ENCODE data around the gene XCL2.
"Not testable (repeated sequence)": the region's sequence is repeated elsewhere in the genome, so short reads cannot be mapped to it uniquely, and the experiment has no call there.

Gene XCL2

GRCh38 chr1:168545678-168546552, 2.1 kb upstream of the XCL2 start:
- H3K36me3 ChIP-seq (ENCODE audit: control insufficient read depth in 2 of 2, insufficient read depth in 2 of 2, low read length in 2 of 2); H3K27me3 ChIP-seq (ENCODE audit: control insufficient read depth in 2 of 2, insufficient read depth in 2 of 2, low read length in 2 of 2); H3K9ac ChIP-seq (ENCODE audit: low read depth in 1 of 2, low read length in 2 of 2); H3K4me3 ChIP-seq (ENCODE audit: low read length in 2 of 2); H3K4me1 ChIP-seq (ENCODE audit: control insufficient read depth in 2 of 2, insufficient read depth in 2 of 2, low read length in 2 of 2); H3K27ac ChIP-seq (ENCODE audit: low read depth in 2 of 2, low read length in 2 of 2); H3K9me3 ChIP-seq (ENCODE audit: control insufficient read depth in 2 of 2, low read length in 2 of 2): not testable (repeated sequence)

- not testable (repeated sequence) for H3K4me1 ChIP-seq (ENCODE audit: control insufficient read depth in 2 of 2, insufficient read depth in 2 of 2, low read length in 2 of 2); H3K9ac ChIP-seq (ENCODE audit: low read depth in 1 of 2, low read length in 2 of 2); H3K9me3 ChIP-seq (ENCODE audit: control insufficient read depth in 2 of 2, low read length in 2 of 2); H3K4me3 ChIP-seq (ENCODE audit: low read length in 2 of 2); H3K36me3 ChIP-seq (ENCODE audit: control insufficient read depth in 2 of 2, insufficient read depth in 2 of 2, low read length in 2 of 2); H3K27ac ChIP-seq (ENCODE audit: low read depth in 2 of 2, low read length in 2 of 2); H3K27me3 ChIP-seq (ENCODE audit: control insufficient read depth in 2 of 2, insufficient read depth in 2 of 2, low read length in 2 of 2)
These were observed 819 bp downstream of the XCL2 start for GRCh38 chr1:168542978-168543377.

- not testable (repeated sequence) for H3K9me3 ChIP-seq (ENCODE audit: control insufficient read depth in 2 of 2, low read length in 2 of 2); H3K9ac ChIP-seq (ENCODE audit: low read depth in 1 of 2, low read length in 2 of 2); H3K4me3 ChIP-seq (ENCODE audit: low read length in 2 of 2); H3K27me3 ChIP-seq (ENCODE audit: control insufficient read depth in 2 of 2, insufficient read depth in 2 of 2, low read length in 2 of 2); H3K4me1 ChIP-seq (ENCODE audit: control insufficient read depth in 2 of 2, insufficient read depth in 2 of 2, low read length in 2 of 2); H3K27ac ChIP-seq (ENCODE audit: low read depth in 2 of 2, low read length in 2 of 2); H3K36me3 ChIP-seq (ENCODE audit: control insufficient read depth in 2 of 2, insufficient read depth in 2 of 2, low read length in 2 of 2)
These were observed 3.0 kb downstream of the XCL2 start for GRCh38 chr1:168540798-168541197.

- Histone ChIP-seq H3K27me3 (ENCODE audit: control insufficient read depth in 2 of 2, insufficient read depth in 2 of 2, low read length in 2 of 2) (no peaks in the 10 kb centered on the region), H3K9me3 (ENCODE audit: control insufficient read depth in 2 of 2, low read length in 2 of 2) (no peaks in the 10 kb centered on the region), H3K9ac (ENCODE audit: low read depth in 1 of 2, low read length in 2 of 2) (no peak overlapping the region), H3K4me3 (ENCODE audit: low read length in 2 of 2) (no peak overlapping the region), H3K36me3 (ENCODE audit: control insufficient read depth in 2 of 2, insufficient read depth in 2 of 2, low read length in 2 of 2) (no peaks in the 10 kb centered on the region), H3K27ac (ENCODE audit: low read depth in 2 of 2, low read length in 2 of 2) (no peak overlapping the region), H3K4me1 (ENCODE audit: control insufficient read depth in 2 of 2, insufficient read depth in 2 of 2, low read length in 2 of 2) (no peaks in the 10 kb centered on the region)
These were observed 8.3 kb downstream of the XCL2 start for GRCh38 chr1:168535536-168535935.

GRCh38 chr1:168531615-168532345, 12.0 kb downstream of the XCL2 start:
- H3K27me3 ChIP-seq (ENCODE audit: control insufficient read depth in 2 of 2, insufficient read depth in 2 of 2, low read length in 2 of 2), result no peaks in the 10 kb centered on the region
- no peaks in the 10 kb centered on the region for H3K36me3 ChIP-seq (ENCODE audit: control insufficient read depth in 2 of 2, insufficient read depth in 2 of 2, low read length in 2 of 2)
- H3K9me3 ChIP-seq (ENCODE audit: control insufficient read depth in 2 of 2, low read length in 2 of 2), result no peaks in the 10 kb centered on the region
- no peak overlapping the region for H3K27ac ChIP-seq (ENCODE audit: low read depth in 2 of 2, low read length in 2 of 2)
- H3K4me1 ChIP-seq (ENCODE audit: control insufficient read depth in 2 of 2, insufficient read depth in 2 of 2, low read length in 2 of 2), result no peaks in the 10 kb centered on the region
- no peak overlapping the region for H3K9ac ChIP-seq (ENCODE audit: low read depth in 1 of 2, low read length in 2 of 2)
- no peak overlapping the region for H3K4me3 ChIP-seq (ENCODE audit: low read length in 2 of 2)

- Histone ChIP-seq H3K4me3 (ENCODE audit: low read length in 2 of 2) (no peak overlapping the region), H3K4me1 (ENCODE audit: control insufficient read depth in 2 of 2, insufficient read depth in 2 of 2, low read length in 2 of 2) (no peaks in the 10 kb centered on the region), H3K27ac (ENCODE audit: low read depth in 2 of 2, low read length in 2 of 2) (no peak overlapping the region), H3K9ac (ENCODE audit: low read depth in 1 of 2, low read length in 2 of 2) (no peak overlapping the region), H3K9me3 (ENCODE audit: control insufficient read depth in 2 of 2, low read length in 2 of 2) (no peaks in the 10 kb centered on the region), H3K36me3 (ENCODE audit: control insufficient read depth in 2 of 2, insufficient read depth in 2 of 2, low read length in 2 of 2) (no peaks in the 10 kb centered on the region), H3K27me3 (ENCODE audit: control insufficient read depth in 2 of 2, insufficient read depth in 2 of 2, low read length in 2 of 2) (no peaks in the 10 kb centered on the region)
These were observed 14.3 kb downstream of the XCL2 start for GRCh38 chr1:168529518-168529917.

GRCh38 chr1:168521401-168522000, 22.3 kb downstream of the XCL2 start:
- H3K4me1 ChIP-seq (ENCODE audit: control insufficient read depth in 2 of 2, insufficient read depth in 2 of 2, low read length in 2 of 2), result no peaks in the 10 kb centered on the region
- no peaks in the 10 kb centered on the region for H3K27me3 ChIP-seq (ENCODE audit: control insufficient read depth in 2 of 2, insufficient read depth in 2 of 2, low read length in 2 of 2)
- no peak overlapping the region for H3K27ac ChIP-seq (ENCODE audit: low read depth in 2 of 2, low read length in 2 of 2)
- H3K4me3 ChIP-seq (ENCODE audit: low read length in 2 of 2), result no peak overlapping the region
- H3K36me3 ChIP-seq (ENCODE audit: control insufficient read depth in 2 of 2, insufficient read depth in 2 of 2, low read length in 2 of 2), result no peaks in the 10 kb centered on the region
- H3K9ac ChIP-seq (ENCODE audit: low read depth in 1 of 2, low read length in 2 of 2), result no peak overlapping the region
- H3K9me3 ChIP-seq (ENCODE audit: control insufficient read depth in 2 of 2, low read length in 2 of 2), result no peaks in the 10 kb centered on the region

- H3K4me3 ChIP-seq (ENCODE audit: low read length in 2 of 2), result no peak overlapping the region
- no peak overlapping the region for H3K27ac ChIP-seq (ENCODE audit: low read depth in 2 of 2, low read length in 2 of 2)
- H3K9me3 ChIP-seq (ENCODE audit: control insufficient read depth in 2 of 2, low read length in 2 of 2), result no peaks in the 10 kb centered on the region
- no peaks in the 10 kb centered on the region for H3K36me3 ChIP-seq (ENCODE audit: control insufficient read depth in 2 of 2, insufficient read depth in 2 of 2, low read length in 2 of 2)
- H3K27me3 ChIP-seq (ENCODE audit: control insufficient read depth in 2 of 2, insufficient read depth in 2 of 2, low read length in 2 of 2), result no peaks in the 10 kb centered on the region
- no peaks in the 10 kb centered on the region for H3K4me1 ChIP-seq (ENCODE audit: control insufficient read depth in 2 of 2, insufficient read depth in 2 of 2, low read length in 2 of 2)
- no peak overlapping the region for H3K9ac ChIP-seq (ENCODE audit: low read depth in 1 of 2, low read length in 2 of 2)
These were observed 23.0 kb downstream of the XCL2 start for GRCh38 chr1:168520832-168521231.

- H3K9me3 ChIP-seq (ENCODE audit: control insufficient read depth in 2 of 2, low read length in 2 of 2), result no peaks in the 10 kb centered on the region
- H3K4me3 ChIP-seq (ENCODE audit: low read length in 2 of 2), result no peak overlapping the region
- no peak overlapping the region for H3K9ac ChIP-seq (ENCODE audit: low read depth in 1 of 2, low read length in 2 of 2)
- H3K36me3 ChIP-seq (ENCODE audit: control insufficient read depth in 2 of 2, insufficient read depth in 2 of 2, low read length in 2 of 2), result no peaks in the 10 kb centered on the region
- no peaks in the 10 kb centered on the region for H3K27me3 ChIP-seq (ENCODE audit: control insufficient read depth in 2 of 2, insufficient read depth in 2 of 2, low read length in 2 of 2)
- no peaks in the 10 kb centered on the region for H3K4me1 ChIP-seq (ENCODE audit: control insufficient read depth in 2 of 2, insufficient read depth in 2 of 2, low read length in 2 of 2)
- no peak overlapping the region for H3K27ac ChIP-seq (ENCODE audit: low read depth in 2 of 2, low read length in 2 of 2)
These were observed 23.6 kb downstream of the XCL2 start for GRCh38 chr1:168520052-168520751.

GRCh38 chr1:168518813-168519212, 25.0 kb downstream of the XCL2 start:
- Histone ChIP-seq H3K9me3 (ENCODE audit: control insufficient read depth in 2 of 2, low read length in 2 of 2) (no peaks in the 10 kb centered on the region), H3K4me1 (ENCODE audit: control insufficient read depth in 2 of 2, insufficient read depth in 2 of 2, low read length in 2 of 2) (peaks cover 0 to 3% of the 10 kb centered on the region in 2 donors), H3K27ac (ENCODE audit: low read depth in 2 of 2, low read length in 2 of 2) (no peak overlapping the region), H3K27me3 (ENCODE audit: control insufficient read depth in 2 of 2, insufficient read depth in 2 of 2, low read length in 2 of 2) (no peaks in the 10 kb centered on the region), H3K36me3 (ENCODE audit: control insufficient read depth in 2 of 2, insufficient read depth in 2 of 2, low read length in 2 of 2) (no peaks in the 10 kb centered on the region), H3K9ac (ENCODE audit: low read depth in 1 of 2, low read length in 2 of 2) (no peak overlapping the region), H3K4me3 (ENCODE audit: low read length in 2 of 2) (no peak overlapping the region)

Data from mucosa of rectum (tissue), 2 donors.